Measurements from ENCODE around the gene BBS9. TPM values are rescaled to one million over a fixed set of nuclear protein-coding genes. Genes with fewer than 3 reads are reported as not detected.

The BBS9 gene
- total RNA-seq, 1 experiment from 2014 or later, result 26.4 TPM

- H3K79me1 ChIP-seq (ENCODE audit: insufficient read depth, low read depth, low read length, poor library complexity, severe bottlenecking), result no peaks in the 10 kb centered on the region
- WGBS (ENCODE audit: extremely low coverage, insufficient read length, low lambda C conversion rate), result no CpG with 5 or more reads among the region's 1 CpG
- no peaks in the 10 kb centered on the region for H3K27me3 ChIP-seq (ENCODE audit: insufficient read depth, low read length)
- no peak overlapping the region for H3K56ac ChIP-seq (ENCODE audit: insufficient read length, low read depth, low read length)
- H2BK15ac ChIP-seq (ENCODE audit: low read depth, low read length), result no peak overlapping the region
- no peak overlapping the region for H3K23ac ChIP-seq (ENCODE audit: insufficient read length, low read depth, low read length)
- no peak for TF ChIP-seq CTCF (conservative IDR thresholded peaks at IDR 0.05)
- no peak overlapping the region for H4K5ac ChIP-seq (ENCODE audit: insufficient read length, low read depth, low read length)
- H3K27me3 Mint-ChIP-seq (ENCODE audit: low read depth), result no peaks in the 10 kb centered on the region
- no peaks in the 10 kb centered on the region for H3K9me3 ChIP-seq (ENCODE audit: control insufficient read depth, low read depth, low read length)
- H2BK5ac ChIP-seq (ENCODE audit: insufficient read length, low read length), result no peak overlapping the region
- DNase-seq, result no peak
- H3K27ac ChIP-seq (ENCODE audit: insufficient read length, low read depth, low read length), result no peak overlapping the region
- no peak overlapping the region for H3K14ac ChIP-seq (ENCODE audit: insufficient read depth, low read length)
- H3K23me2 ChIP-seq (ENCODE audit: insufficient read length, low read depth, low read length, poor library complexity, severe bottlenecking), result no peaks in the 10 kb centered on the region
- H2AK5ac ChIP-seq (ENCODE audit: insufficient read length, low read length), result no peak overlapping the region
- H3T11ph ChIP-seq (ENCODE audit: low read length), result no peak overlapping the region
- no peaks in the 10 kb centered on the region for H3K4me1 ChIP-seq (ENCODE audit: insufficient read depth, low read length)
- H2AFZ ChIP-seq (ENCODE audit: low read length), result no peak overlapping the region
- no peak overlapping the region for H3K4ac ChIP-seq (ENCODE audit: low read depth, low read length)
- H4K8ac ChIP-seq (replicated peaks; ENCODE audit: insufficient read length, low read depth, low read length), result no peak overlapping the region
- no peak overlapping the region for H4K91ac ChIP-seq (ENCODE audit: insufficient read length, low read depth, low read length)
- H3K18ac ChIP-seq (ENCODE audit: insufficient read length, low read depth, low read length), result no peak overlapping the region
- H3K4me2 ChIP-seq (ENCODE audit: insufficient read depth, insufficient read length, low read length), result no peak overlapping the region
- H3K9me3 Mint-ChIP-seq, result no peaks in the 10 kb centered on the region
- no peak overlapping the region for H3K27ac Mint-ChIP-seq
- H3K4me3 Mint-ChIP-seq, result no peak overlapping the region
- peaks cover 8 to 9% of the 10 kb centered on the region in 2 experiments; a peak in 2 of 4 replicates for H3K4me1 Mint-ChIP-seq
- H3K79me2 ChIP-seq (ENCODE audit: insufficient read depth, low read length), result no peaks in the 10 kb centered on the region
- no peak overlapping the region for H2BK120ac ChIP-seq (ENCODE audit: low read depth, low read length, poor library complexity, severe bottlenecking)
- no peaks in the 10 kb centered on the region for H4K20me1 ChIP-seq (ENCODE audit: control insufficient read depth, insufficient read depth, insufficient read length)
- no peak overlapping the region for H2BK20ac ChIP-seq (ENCODE audit: low read depth, low read length, poor library complexity, severe bottlenecking)
- no peaks in the 10 kb centered on the region for H3K36me3 Mint-ChIP-seq (ENCODE audit: insufficient read depth in 1 of 3, low read depth in 3 of 3)
- no peak overlapping the region for H2BK12ac ChIP-seq (ENCODE audit: insufficient read length, low read depth, low read length)
- no peak overlapping the region for H3K9ac ChIP-seq (ENCODE audit: extremely low read depth, insufficient read length, low read length)
These were observed 467.8 kb downstream of the BBS9 start for GRCh38 chr7:33597181-33597580.
